Thoracic aorta (tissue), 2 donors: ENCODE measurements around the gene SLCO3A1. TPM values are rescaled to one million over a fixed set of nuclear protein-coding genes. Genes with fewer than 3 reads are reported as not detected.

Experiments used
- ATAC-seq: fragments of 150-250 bp; one replicate; pipeline ENCODE4 v1.8.0; 2017; ENCODE audit warnings: low read depth; ENCODE audit not compliant: insufficient number of reproducible peaks, low FRiP score
- DNase-seq: peaks from one replicate; pipeline ENCODE4 v3.0.0-alpha.2; 2020; ENCODE audit warnings: low spot score
- H3K27ac ChIP-seq, 2 donors: fragments of 200-600 bp; sonication (generic); 1 replicate in 1 of 2; 2 replicates in 1 of 2; pipeline ENCODE4 v1.5.1; 2016; ENCODE audit warnings: mild to moderate bottlenecking in 2 of 2, moderate library complexity in 2 of 2
- H3K27me3 ChIP-seq: fragments of 200-600 bp; sonication (generic); replicated peaks from 2 replicates; pipeline ENCODE4 v1.6.0; 2016; ENCODE audit warnings: mild to moderate bottlenecking; ENCODE audit not compliant: insufficient read depth
- H3K36me3 ChIP-seq: fragments of 200-600 bp; sonication (generic); one replicate; pipeline ENCODE4 v1.5.1; 2016
- H3K4me1 ChIP-seq, 2 donors: fragments of 200-600 bp; sonication (generic); 1 replicate in 1 of 2; 2 replicates in 1 of 2; pipeline versions ENCODE4 v1.5.1 to v1.6.0; 2016; ENCODE audit warnings: low read depth in 2 of 2, mild to moderate bottlenecking in 1 of 2; ENCODE audit not compliant: control insufficient read depth in 1 of 2
- H3K4me3 ChIP-seq: fragments of 200-600 bp; sonication (generic); 2 replicates; pipeline ENCODE4 v1.5.1; 2016; ENCODE audit warnings: mild to moderate bottlenecking
- H3K9me3 ChIP-seq: fragments of 200-600 bp; sonication (generic); 2 replicates; pipeline ENCODE4 v1.5.1; 2016
- total RNA-seq, 2 donors: library from RNA; depleted of rRNA; stranded (reverse); fragments of >200 nt; gene quantifications; one replicate each; pipeline versions ENCODE4 v1.1.0 to v1.2.3, GENCODE V29; 2016
- TF ChIP-seq, protein P1 (sequence below): fragments of 200-600 bp; sonication (generic); IDR thresholded peaks from one replicate; pipeline ENCODE4 v1.5.1; 2019; ENCODE audit warnings: antibody characterized with exemption

The SLCO3A1 gene
- total RNA-seq, 2 donors from 2014 or later = 16.5 to 39.1 TPM

DNA sequence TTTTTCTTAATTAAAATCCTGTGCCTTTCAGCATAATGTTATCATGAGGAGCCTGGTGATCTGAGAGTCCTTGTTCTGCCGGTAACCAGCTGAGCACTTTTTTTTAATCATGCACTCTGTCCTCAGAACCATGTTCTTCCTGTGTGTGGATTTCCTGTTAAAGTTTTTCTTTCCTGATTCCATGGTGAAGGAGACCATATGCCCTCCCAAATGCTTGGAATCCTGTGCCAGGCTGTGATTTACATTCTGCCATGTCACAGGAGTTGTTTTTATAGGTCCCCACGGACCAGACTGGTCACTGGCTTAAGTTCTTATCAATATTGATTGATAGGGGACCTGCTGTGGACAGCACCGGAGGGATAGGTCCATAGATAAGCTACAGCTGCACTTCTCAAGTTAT, 257.8 kb downstream of the SLCO3A1 start:
- ATAC-seq = no peak
- Histone ChIP-seq H3K27ac (no peak overlapping the region), H3K4me3 (no peak overlapping the region), H3K36me3 (no peaks in the 10 kb centered on the region), H3K4me1 (peaks cover 0 to under 1% of the 10 kb centered on the region in 2 donors), H3K9me3 (no peaks in the 10 kb centered on the region), H3K27me3 (no peaks in the 10 kb centered on the region)
- DNase-seq = no peak
- TF ChIP-seq, protein P1, sequence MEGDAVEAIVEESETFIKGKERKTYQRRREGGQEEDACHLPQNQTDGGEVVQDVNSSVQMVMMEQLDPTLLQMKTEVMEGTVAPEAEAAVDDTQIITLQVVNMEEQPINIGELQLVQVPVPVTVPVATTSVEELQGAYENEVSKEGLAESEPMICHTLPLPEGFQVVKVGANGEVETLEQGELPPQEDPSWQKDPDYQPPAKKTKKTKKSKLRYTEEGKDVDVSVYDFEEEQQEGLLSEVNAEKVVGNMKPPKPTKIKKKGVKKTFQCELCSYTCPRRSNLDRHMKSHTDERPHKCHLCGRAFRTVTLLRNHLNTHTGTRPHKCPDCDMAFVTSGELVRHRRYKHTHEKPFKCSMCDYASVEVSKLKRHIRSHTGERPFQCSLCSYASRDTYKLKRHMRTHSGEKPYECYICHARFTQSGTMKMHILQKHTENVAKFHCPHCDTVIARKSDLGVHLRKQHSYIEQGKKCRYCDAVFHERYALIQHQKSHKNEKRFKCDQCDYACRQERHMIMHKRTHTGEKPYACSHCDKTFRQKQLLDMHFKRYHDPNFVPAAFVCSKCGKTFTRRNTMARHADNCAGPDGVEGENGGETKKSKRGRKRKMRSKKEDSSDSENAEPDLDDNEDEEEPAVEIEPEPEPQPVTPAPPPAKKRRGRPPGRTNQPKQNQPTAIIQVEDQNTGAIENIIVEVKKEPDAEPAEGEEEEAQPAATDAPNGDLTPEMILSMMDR = no peak

GRCh38 chr15:92111751-92112150, 258.2 kb downstream of the SLCO3A1 start:
- TF ChIP-seq, protein P1 = no peak
- H3K4me1 ChIP-seq = peaks cover 2 to 6% of the 10 kb centered on the region in 2 donors
- H3K27ac ChIP-seq = no peak overlapping the region
- H3K27me3 ChIP-seq = no peaks in the 10 kb centered on the region
- DNase-seq = no peak
- H3K4me3 ChIP-seq = no peak overlapping the region
- H3K9me3 ChIP-seq = no peaks in the 10 kb centered on the region
- no peak for ATAC-seq
- no peaks in the 10 kb centered on the region for H3K36me3 ChIP-seq

DNA sequence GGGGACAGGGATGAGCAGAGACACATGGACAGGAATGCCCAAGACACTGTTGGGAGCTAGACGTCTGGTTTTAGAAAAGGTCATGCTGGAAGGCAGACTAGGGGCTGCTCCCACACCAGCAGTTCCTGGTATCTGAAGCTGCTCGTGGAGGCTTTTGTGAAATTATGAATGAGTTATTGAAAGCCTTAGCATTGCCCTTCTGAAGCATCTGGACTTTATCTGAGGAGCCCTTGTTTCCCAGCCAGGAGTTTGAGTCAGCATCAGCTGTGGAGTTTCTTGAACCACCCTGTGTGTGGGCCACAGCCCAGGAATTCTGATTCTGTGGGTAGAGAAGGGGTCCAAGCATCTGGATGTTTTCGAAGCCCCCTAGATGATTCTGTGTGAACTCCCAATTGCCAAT, 258.7 kb downstream of the SLCO3A1 start:
- TF ChIP-seq, protein P1 = no peak
- ATAC-seq (no peak), DNase-seq (no peak)

DNA sequence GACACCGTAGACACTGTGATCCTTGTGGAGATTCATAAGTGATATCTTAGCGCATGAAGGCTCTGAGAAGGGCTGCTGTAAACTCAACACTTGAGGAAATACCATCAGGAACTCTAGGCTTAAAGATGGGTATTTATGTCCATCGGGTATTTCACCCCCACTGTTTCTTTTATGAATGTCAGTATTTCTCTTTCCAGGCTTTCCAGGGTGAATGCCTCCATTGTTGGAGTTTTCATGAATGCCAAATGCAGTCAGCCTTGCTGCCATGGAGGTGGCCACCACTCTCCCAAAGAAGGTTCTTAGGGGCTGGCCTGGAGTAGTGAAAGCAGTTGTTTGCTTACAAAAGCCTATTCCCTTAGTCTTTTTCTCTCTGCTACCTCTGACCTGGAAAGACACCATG, 259.2 kb downstream of the SLCO3A1 start:
- H3K36me3 ChIP-seq = no peaks in the 10 kb centered on the region
- no peaks in the 10 kb centered on the region for H3K27me3 ChIP-seq
- H3K9me3 ChIP-seq = no peaks in the 10 kb centered on the region
- ATAC-seq (no peak), DNase-seq (no peak)
- TF ChIP-seq, protein P1 = no peak
- no peak overlapping the region for H3K27ac ChIP-seq
- H3K4me1 ChIP-seq = peaks cover 12 to 15% of the 10 kb centered on the region in 2 donors
- no peak overlapping the region for H3K4me3 ChIP-seq

More for the DNA sequence above, 258.7 kb downstream of the SLCO3A1 start:
- Histone ChIP-seq H3K4me3 (no peak overlapping the region), H3K36me3 (no peaks in the 10 kb centered on the region), H3K27ac (no peak overlapping the region), H3K27me3 (no peaks in the 10 kb centered on the region), H3K9me3 (no peaks in the 10 kb centered on the region), H3K4me1 (peaks cover 6 to 10% of the 10 kb centered on the region in 2 donors)

DNA sequence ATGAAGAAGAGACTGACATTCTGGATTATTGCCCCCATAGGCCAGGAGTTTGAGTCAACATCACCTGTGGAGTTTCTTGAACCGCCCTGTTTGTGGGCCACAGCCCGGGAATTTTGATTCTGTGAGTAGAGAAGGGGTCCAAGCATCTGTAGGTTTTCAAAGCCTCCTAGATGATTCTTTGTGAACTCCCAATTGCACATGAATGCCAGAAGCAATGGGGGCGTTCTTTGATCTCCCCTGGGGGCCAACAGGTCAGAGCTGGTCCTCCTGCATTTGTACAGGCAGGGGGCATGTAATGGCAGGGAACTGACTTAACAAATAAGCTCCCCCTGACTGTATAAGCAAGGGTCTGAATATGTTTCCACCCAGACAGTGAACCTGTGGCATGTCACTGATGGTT, 260.3 kb downstream of the SLCO3A1 start:
- Histone ChIP-seq H3K9me3 (no peaks in the 10 kb centered on the region), H3K4me3 (no peak overlapping the region), H3K27ac (no peak overlapping the region)

More for the DNA sequence above, 260.3 kb downstream of the SLCO3A1 start:
- no peaks in the 10 kb centered on the region for H3K36me3 ChIP-seq
- no peaks in the 10 kb centered on the region for H3K27me3 ChIP-seq
- ATAC-seq (no peak), DNase-seq (no peak)
- TF ChIP-seq, protein P1 = no peak
- peaks cover 13 to 21% of the 10 kb centered on the region in 2 donors for H3K4me1 ChIP-seq
